Activated CD8-positive, alpha-beta T cell treated with anti-CD3 and anti-CD28 coated beads for 36 hours (primary cell): ENCODE data around the gene HSPA1B. TPM values are rescaled to one million over a fixed set of nuclear protein-coding genes. Genes with fewer than 3 reads are reported as not detected.
A peak's percentile ranks its signal among the peaks of the same experiment; 100 is the strongest.

Experiments used
- ATAC-seq: fragments of 200-7000 bp; cut with Tn5 transposase; one replicate; pipeline ENCODE4 v1.10.0; 2021; ENCODE audit warnings: mild to moderate bottlenecking, moderate library complexity
- CTCF ChIA-PET: fragments of 350-600 bp; sonication (Branson Sonifier 250); formaldehyde crosslinking; loops from one replicate; lab custom pipeline; 2021; ENCODE audit warnings: antibody characterized with exemption; lab: Charles Lee
- POLR2A ChIA-PET: fragments of 350-600 bp; sonication (Branson Sonifier 250); formaldehyde crosslinking; loops from one replicate; lab custom pipeline; 2021; ENCODE audit warnings: antibody characterized with exemption; lab: Charles Lee
- DNase-seq: peaks from one replicate; pipeline ENCODE4 v3.0.0-alpha.2; 2020
- H3K27ac Mint-ChIP-seq: one replicate; pipeline ENCODE4 v1.8.0; 2021; ENCODE audit warnings: mild to moderate bottlenecking, mixed read lengths
- H3K27me3 Mint-ChIP-seq: one replicate; pipeline ENCODE4 v1.8.0; 2021; ENCODE audit warnings: mixed read lengths
- H3K36me3 Mint-ChIP-seq: one replicate; pipeline ENCODE4 v1.8.0; 2021; ENCODE audit warnings: low read depth, mixed read lengths
- H3K4me1 Mint-ChIP-seq: one replicate; pipeline ENCODE4 v1.8.0; 2021; ENCODE audit warnings: low read depth, mixed read lengths
- H3K4me3 Mint-ChIP-seq: one replicate; pipeline ENCODE4 v1.8.0; 2021; ENCODE audit warnings: mild to moderate bottlenecking, moderate library complexity, mixed read lengths
- H3K9me3 Mint-ChIP-seq: one replicate; pipeline ENCODE4 v1.8.0; 2021; ENCODE audit warnings: mixed read lengths
- CTCF ChIP-seq: fragments of 200-600 bp; IDR thresholded peaks from one replicate; pipeline ENCODE4 v1.8.0; 2022; ENCODE audit warnings: antibody characterized with exemption, mild to moderate bottlenecking
- intact Hi-C: fragments of 100-400 bp; cut with micrococcal nuclease; formaldehyde crosslinking; loops from one replicate; pipeline ENCODE4 v1.10.0; 2022
- total RNA-seq, 2 experiments: library from RNA; stranded (reverse); gene quantifications; one replicate each; pipeline ENCODE4 v1.2.3, GENCODE V29; 2021

HSPA1B gene
- 10 to 100 TPM; 50.4 to 50.8 TPM for total RNA-seq

DNA sequence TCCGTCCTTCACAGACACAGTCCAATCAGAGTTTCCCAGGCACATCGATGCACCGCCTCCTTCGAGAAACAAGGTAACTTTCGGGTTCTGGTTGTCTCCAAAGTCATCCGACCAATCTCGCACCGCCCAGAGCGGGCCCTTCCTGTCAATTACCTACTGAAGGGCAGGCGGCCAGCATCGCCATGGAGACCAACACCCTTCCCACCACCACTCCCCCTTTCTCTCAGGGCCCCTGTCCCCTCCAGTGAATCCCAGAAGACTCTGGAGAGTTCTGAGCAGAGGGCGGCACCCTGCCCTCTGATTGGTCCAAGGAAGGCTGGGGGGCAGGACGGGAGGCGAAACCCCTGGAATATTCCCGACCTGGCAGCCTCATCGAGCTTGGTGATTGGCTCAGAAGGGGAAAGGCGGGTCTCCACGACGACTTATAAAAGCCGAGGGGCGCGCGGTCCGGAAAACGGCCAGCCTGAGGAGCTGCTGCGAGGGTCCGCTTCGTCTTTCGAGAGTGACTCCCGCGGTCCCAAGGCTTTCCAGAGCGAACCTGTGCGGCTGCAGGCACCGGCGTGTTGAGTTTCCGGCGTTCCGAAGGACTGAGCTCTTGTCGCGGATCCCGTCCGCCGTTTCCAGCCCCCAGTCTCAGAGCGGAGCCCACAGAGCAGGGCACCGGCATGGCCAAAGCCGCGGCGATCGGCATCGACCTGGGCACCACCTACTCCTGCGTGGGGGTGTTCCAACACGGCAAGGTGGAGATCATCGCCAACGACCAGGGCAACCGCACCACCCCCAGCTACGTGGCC, at the start of gene HSPA1B:
HSPA1B (plus strand) TSS at position 453 of the 794 bp plus-strand sequence; CDS start at position 666, 213 bp downstream.
- peak within 1 kb of the TSS; percentile 81 for H3K4me3 Mint-ChIP-seq
- peaks cover 11% of the 10 kb centered on the region for H3K36me3 Mint-ChIP-seq
- H3K9me3 Mint-ChIP-seq: no peaks in the 10 kb centered on the region
- no peak for TF ChIP-seq CTCF
- DNase-seq (peak; percentile 98), ATAC-seq (peak; percentile 82)
- H3K4me1 Mint-ChIP-seq: peaks cover 36% of the 10 kb centered on the region
- CTCF ChIA-PET: interaction anchor here (0.6 to 1.7 kb wide), 7 partner anchors 21 to 98 kb away, joined by 3 to 6 read pairs (median 4); partner anchors contain the start of genes DDAH2, LSM2 and MSH5
- peak within 1 kb of the TSS; percentile 90 for H3K27ac Mint-ChIP-seq
- POLR2A ChIA-PET: interaction anchor here (0.8 to 3.5 kb wide), 12 partner anchors 8 to 259 kb away, joined by 3 to 15 read pairs (median 3); partner anchors contain the start of genes CSNK2B, LSM2 and VARS1
- intact Hi-C loops: loop anchor here (10.0 kb wide), 1 partner anchor 263 kb away; no protein-coding TSS in a partner anchor
- H3K27me3 Mint-ChIP-seq: no peaks in the 10 kb centered on the region

DNA sequence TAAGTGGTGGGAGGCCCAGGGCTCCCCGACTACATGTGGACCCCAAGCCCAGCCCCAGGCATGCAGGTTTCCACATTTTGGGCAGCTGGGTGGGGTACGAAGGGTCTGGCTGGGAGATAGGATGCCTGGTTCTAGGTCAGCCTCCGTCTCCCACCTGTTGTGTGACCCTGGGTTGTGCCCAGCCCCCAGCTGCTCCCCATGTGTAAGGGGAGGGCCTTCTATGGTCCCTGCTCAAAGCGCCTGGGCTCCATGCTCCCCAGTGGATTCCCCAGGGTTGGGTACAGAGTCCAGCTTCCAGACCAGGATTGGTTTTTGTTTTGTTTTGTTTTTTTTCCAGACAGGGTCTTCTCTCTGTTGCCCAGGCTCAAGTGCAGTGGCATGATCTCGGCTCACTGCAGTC, 49.3 kb upstream of the HSPA1B start:
- Mint-ChIP-seq H3K36me3 (peaks cover 33% of the 10 kb centered on the region), H3K4me1 (peaks cover 30% of the 10 kb centered on the region), H3K27me3 (no peaks in the 10 kb centered on the region), H3K27ac (no peak overlapping the region), H3K4me3 (no peak overlapping the region), H3K9me3 (no peaks in the 10 kb centered on the region)
- DNase-seq: no peak
- TF ChIP-seq CTCF: no peak
- intact Hi-C loops: no loop called here
- no peak for ATAC-seq
- CTCF ChIA-PET: interaction anchor here (1.3 to 5.5 kb wide), 3 partner anchors 9 to 29 kb away, joined by 4 to 34 read pairs (median 26); partner anchors contain the start of gene LSM2
- POLR2A ChIA-PET: interaction anchor here (0.8 to 1.7 kb wide), 7 partner anchors 12 to 236 kb away, joined by 3 to 5 read pairs (median 4); partner anchors contain the start of genes DDX39B, MSH5 and VARS1

DNA sequence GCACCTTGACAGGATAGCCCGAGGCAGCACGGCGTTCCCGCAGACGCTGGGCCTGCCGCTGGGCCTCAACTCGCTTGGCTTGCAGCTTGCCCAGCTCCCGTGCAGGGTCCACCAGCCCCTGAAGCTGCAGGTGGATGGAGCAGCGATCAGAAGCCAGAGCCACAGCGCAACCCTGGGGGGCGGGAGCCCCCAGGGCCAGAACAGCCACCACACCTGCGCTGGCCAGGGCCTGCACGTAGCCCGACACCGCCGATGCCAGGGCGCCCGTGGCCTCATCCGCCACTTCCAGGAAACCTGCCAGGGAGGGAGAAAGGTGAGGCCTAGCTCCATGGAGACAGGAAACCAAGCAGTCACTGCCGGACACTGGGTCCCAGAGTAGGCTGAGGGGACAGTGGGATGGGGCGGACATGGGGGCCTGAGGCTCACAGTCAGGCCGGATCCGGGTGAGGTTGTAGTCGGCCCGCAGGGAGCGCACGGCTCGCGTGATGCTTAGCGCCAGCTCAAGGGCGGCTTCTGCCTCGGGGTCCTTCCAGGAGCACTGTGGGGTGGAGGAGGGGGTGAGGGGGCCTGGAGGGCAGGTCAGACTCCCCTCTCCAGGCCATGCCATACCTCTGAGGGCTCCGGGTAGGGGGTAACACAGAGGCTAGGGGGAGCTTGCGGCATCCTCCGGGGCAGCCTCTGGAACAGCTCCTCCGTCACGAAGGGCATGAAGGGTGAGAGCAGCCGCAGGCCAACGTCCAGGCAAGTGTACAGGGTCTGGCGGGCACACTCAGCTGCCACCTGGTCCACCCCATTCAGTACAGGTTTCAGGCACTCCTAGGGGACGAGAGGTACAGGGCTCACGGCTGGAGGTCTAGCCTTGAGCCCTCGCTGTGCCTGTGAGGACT, 48.3 kb upstream of the HSPA1B start:
- TF ChIP-seq CTCF: no peak
- POLR2A ChIA-PET: interaction anchor here (0.5 to 1.1 kb wide), 3 partner anchors 20 to 118 kb away, joined by 3 to 4 read pairs (median 3); no protein-coding TSS in a partner anchor
- DNase-seq (no peak), ATAC-seq (no peak)
- CTCF ChIA-PET: interaction anchor here (4.2 to 5.5 kb wide), 2 partner anchors 10 to 11 kb away, joined by 26 to 34 read pairs; no protein-coding TSS in a partner anchor
- Mint-ChIP-seq H3K27ac (no peak overlapping the region), H3K4me3 (no peak overlapping the region), H3K9me3 (no peaks in the 10 kb centered on the region), H3K27me3 (no peaks in the 10 kb centered on the region), H3K36me3 (peaks cover 37% of the 10 kb centered on the region), H3K4me1 (peaks cover 28% of the 10 kb centered on the region)
- intact Hi-C loops: no loop called here

DNA sequence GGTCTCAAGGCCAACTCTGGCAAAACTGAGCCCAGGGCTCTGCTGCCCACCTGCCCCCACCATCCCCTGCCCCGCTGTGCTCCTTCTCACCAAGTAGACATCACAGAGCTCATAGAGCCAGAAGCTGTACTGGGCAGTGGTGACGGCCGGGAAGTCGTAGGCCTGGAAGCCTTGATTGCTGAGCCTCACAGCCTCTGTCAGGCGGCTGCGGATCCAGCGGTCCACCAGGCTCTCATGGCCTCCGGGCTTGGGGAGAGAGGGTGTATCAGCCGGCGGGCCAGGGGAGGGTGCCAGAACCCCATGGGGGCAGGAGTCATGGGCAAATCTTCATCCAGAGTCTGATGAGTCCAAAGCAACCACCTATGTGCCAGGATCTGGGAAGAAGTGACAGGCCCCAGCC, 47.6 kb upstream of the HSPA1B start:
- no peak for DNase-seq
- POLR2A ChIA-PET: interaction anchor here (0.6 kb wide), 1 partner anchor 52 kb away, joined by 3 read pairs; no protein-coding TSS in a partner anchor
- H3K27ac Mint-ChIP-seq: no peak overlapping the region
- peaks cover 25% of the 10 kb centered on the region for H3K4me1 Mint-ChIP-seq
- no peaks in the 10 kb centered on the region for H3K27me3 Mint-ChIP-seq
- no peaks in the 10 kb centered on the region for H3K9me3 Mint-ChIP-seq
- H3K36me3 Mint-ChIP-seq: peaks cover 44% of the 10 kb centered on the region
- CTCF ChIA-PET: interaction anchor here (4.2 to 5.5 kb wide), 2 partner anchors 10 to 11 kb away, joined by 26 to 34 read pairs; no protein-coding TSS in a partner anchor
- intact Hi-C loops: no loop called here
- ATAC-seq: no peak
- H3K4me3 Mint-ChIP-seq: no peak overlapping the region
- TF ChIP-seq CTCF: no peak
